ENCODE data around the gene MRPS31. TPM values are rescaled to one million over a fixed set of nuclear protein-coding genes. Genes with fewer than 3 reads are reported as not detected.

MRPS31 gene
- 32.0 and 34.6 TPM in 2 replicates for total RNA-seq
- long read RNA-seq, transcript MRPS31-201 (7 exons, 1,462 nt) = major isoform, 42 of 54 reads
- long read RNA-seq, partial matches to known transcripts = 8 of 54 reads
- long read RNA-seq, other reads (novel, unspliced or antisense) = 4 of 54 reads

GRCh38 chr13:40770934-40771618 is at the start of gene MRPS31:
Gene MRPS31, minus strand, starts transcription at chr13:40771190. Its CDS starts 54 bp downstream, at chr13:40771136.
- Mint-ChIP-seq H3K27me3 (ENCODE audit: low read depth) (no peaks in the 10 kb centered on the region), H3K4me1 (peaks cover 24% of the 10 kb centered on the region), H3K4me3 (peak within 1 kb of the TSS; percentile 98), H3K9me3 (no peaks in the 10 kb centered on the region), H3K27ac (ENCODE audit: unreplicated experiment) (peak within 1 kb of the TSS; percentile 99), H3K36me3 (ENCODE audit: low read depth) (no peaks in the 10 kb centered on the region)
- no peak for TF ChIP-seq CTCF (conservative IDR thresholded peaks at IDR 0.05)
- peak; percentile 95 for DNase-seq (ENCODE audit: low read depth, low spot score)

DNA sequence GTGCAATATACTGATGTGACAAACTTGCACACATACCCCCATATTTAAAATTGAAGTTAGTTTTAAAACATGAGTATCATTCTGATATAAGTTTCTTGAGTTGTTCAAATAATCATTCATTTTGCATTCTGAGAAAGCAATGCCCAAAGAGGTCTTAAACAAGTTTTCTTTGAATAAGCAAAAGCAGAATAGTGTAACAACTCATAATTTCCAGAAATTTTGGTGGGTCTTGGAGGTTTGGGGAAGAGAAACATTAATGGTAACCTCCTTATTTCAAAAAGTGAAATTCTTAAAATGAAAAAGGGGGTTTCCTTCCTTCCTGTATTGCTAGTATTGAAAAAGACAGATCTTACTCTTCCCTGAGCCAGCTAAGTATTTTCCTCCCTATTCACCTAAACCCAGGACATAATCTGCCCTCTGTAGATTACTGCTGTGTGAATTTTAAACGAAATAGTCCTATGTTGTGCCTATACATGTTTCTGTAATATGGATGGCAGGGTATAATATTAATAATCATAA is 48.9 kb upstream of the MRPS31 start:
- Mint-ChIP-seq H3K27me3 (ENCODE audit: low read depth) (no peaks in the 10 kb centered on the region), H3K36me3 (ENCODE audit: low read depth) (peaks cover 32% of the 10 kb centered on the region), H3K4me1 (no peaks in the 10 kb centered on the region), H3K27ac (ENCODE audit: unreplicated experiment) (no peak overlapping the region), H3K9me3 (peaks cover 24% of the 10 kb centered on the region), H3K4me3 (no peak overlapping the region)
- no peak for DNase-seq (ENCODE audit: low read depth, low spot score)
- TF ChIP-seq CTCF (conservative IDR thresholded peaks at IDR 0.05) = no peak

GRCh38 chr13:40818926-40819325 is 47.9 kb upstream of the MRPS31 start:
- Mint-ChIP-seq H3K4me1 (no peaks in the 10 kb centered on the region), H3K4me3 (no peak overlapping the region), H3K9me3 (peaks cover 25% of the 10 kb centered on the region), H3K36me3 (ENCODE audit: low read depth) (peaks cover 40% of the 10 kb centered on the region), H3K27me3 (ENCODE audit: low read depth) (no peaks in the 10 kb centered on the region), H3K27ac (ENCODE audit: unreplicated experiment) (no peak overlapping the region)
- DNase-seq (ENCODE audit: low read depth, low spot score) = no peak
- no peak for TF ChIP-seq CTCF (conservative IDR thresholded peaks at IDR 0.05)

- no peak overlapping the region for H3K4me3 Mint-ChIP-seq
- H3K27me3 Mint-ChIP-seq (ENCODE audit: low read depth) = no peaks in the 10 kb centered on the region
- no peaks in the 10 kb centered on the region for H3K4me1 Mint-ChIP-seq
- H3K27ac Mint-ChIP-seq (ENCODE audit: unreplicated experiment) = no peak overlapping the region
- H3K36me3 Mint-ChIP-seq (ENCODE audit: low read depth) = peaks cover 61% of the 10 kb centered on the region
- TF ChIP-seq CTCF (conservative IDR thresholded peaks at IDR 0.05) = no peak
- peaks cover 25% of the 10 kb centered on the region for H3K9me3 Mint-ChIP-seq
- DNase-seq (ENCODE audit: low read depth, low spot score) = no peak
These were observed 43.8 kb upstream of the MRPS31 start for GRCh38 chr13:40814803-40815202.

GRCh38 chr13:40813667-40814454 is 42.9 kb upstream of the MRPS31 start:
- peak; percentile 54 for TF ChIP-seq CTCF (conservative IDR thresholded peaks at IDR 0.05)
- Mint-ChIP-seq H3K9me3 (peaks cover 25% of the 10 kb centered on the region), H3K27me3 (ENCODE audit: low read depth) (no peaks in the 10 kb centered on the region), H3K4me3 (no peak overlapping the region), H3K27ac (ENCODE audit: unreplicated experiment) (no peak overlapping the region), H3K4me1 (no peaks in the 10 kb centered on the region), H3K36me3 (ENCODE audit: low read depth) (peaks cover 66% of the 10 kb centered on the region)
- DNase-seq (ENCODE audit: low read depth, low spot score) = no peak
